GM23338 (cell line): ENCODE data around the gene CDKN1C. TPM values are rescaled to one million over a fixed set of nuclear protein-coding genes. Genes with fewer than 3 reads are reported as not detected.

Experiments used
- ATAC-seq: fragments of 200-7000 bp; cut with Tn5 transposase; 3 replicates; pipeline ENCODE4 v1.9.1; 2020
- DNase-seq: peaks from one replicate; pipeline ENCODE4 v3.0.0-alpha.2; 2015; ENCODE audit warnings: low spot score
- H2AFZ ChIP-seq: fragments of 200-600 bp; sonication (generic); 2 replicates; pipeline ENCODE4 v1.8.0; 2016; ENCODE audit warnings: antibody characterized with exemption, mild to moderate bottlenecking, moderate library complexity
- H3F3A ChIP-seq: fragments of 200-600 bp; sonication (generic); replicated peaks from 2 replicates; pipeline ENCODE4 v1.8.0; 2017; ENCODE audit warnings: antibody characterized with exemption, mixed run types, low read depth
- H3K27ac ChIP-seq: fragments of 200-600 bp; sonication (generic); 2 replicates; pipeline ENCODE4 v1.6.1; 2016; ENCODE audit warnings: low read depth
- H3K27me3 ChIP-seq: fragments of 200-600 bp; sonication (generic); 2 replicates; pipeline ENCODE4 v1.8.0; 2016; ENCODE audit warnings: mild to moderate bottlenecking, mixed run types, moderate library complexity; ENCODE audit not compliant: insufficient read depth
- H3K36me3 ChIP-seq: fragments of 200-600 bp; sonication (generic); 2 replicates; pipeline ENCODE4 v1.8.0; 2016; ENCODE audit warnings: mild to moderate bottlenecking; ENCODE audit not compliant: insufficient read depth
- H3K4me1 ChIP-seq: fragments of 200-600 bp; sonication (generic); 2 replicates; pipeline ENCODE4 v1.8.0; 2016; ENCODE audit warnings: mild to moderate bottlenecking, moderate library complexity; ENCODE audit not compliant: insufficient read depth
- H3K4me2 ChIP-seq: fragments of 200-600 bp; sonication (generic); 2 replicates; pipeline ENCODE4 v1.7.1; 2017; ENCODE audit warnings: mixed run types
- H3K4me3 ChIP-seq: fragments of 200-600 bp; sonication (generic); 2 replicates; pipeline ENCODE4 v1.6.1; 2016; ENCODE audit warnings: mixed run types
- H3K79me2 ChIP-seq: fragments of 200-600 bp; sonication (generic); replicated peaks from 2 replicates; pipeline ENCODE4 v1.8.0; 2017; ENCODE audit warnings: mild to moderate bottlenecking; ENCODE audit not compliant: insufficient read depth
- H3K9me2 ChIP-seq: fragments of 200-600 bp; sonication (generic); 2 replicates; pipeline ENCODE4 v1.8.0; 2017; ENCODE audit not compliant: insufficient read depth
- H4K20me1 ChIP-seq: fragments of 200-600 bp; sonication (generic); replicated peaks from 2 replicates; pipeline ENCODE4 v1.8.0; 2017; ENCODE audit warnings: mild to moderate bottlenecking; ENCODE audit not compliant: insufficient read depth
- H3K27ac Mint-ChIP-seq: 2 replicates; pipeline ENCODE4 v1.8.0; 2020; ENCODE audit warnings: inconsistent platforms, mild to moderate bottlenecking, moderate library complexity, mixed read lengths
- H3K27me3 Mint-ChIP-seq: 3 replicates; pipeline ENCODE4 v1.8.0; 2022; ENCODE audit warnings: low read depth, mild to moderate bottlenecking, moderate library complexity, mixed read lengths, inconsistent platforms; ENCODE audit not compliant: insufficient read depth, poor library complexity
- H3K36me3 Mint-ChIP-seq: 3 replicates; pipeline ENCODE4 v1.8.0; 2021; ENCODE audit warnings: low read depth, mild to moderate bottlenecking, inconsistent platforms, moderate library complexity, mixed read lengths
- H3K4me1 Mint-ChIP-seq: 3 replicates; pipeline ENCODE4 v1.8.0; 2020; ENCODE audit warnings: mild to moderate bottlenecking, inconsistent platforms, mixed read lengths
- H3K4me3 Mint-ChIP-seq: 3 replicates; pipeline ENCODE4 v1.8.0; 2021; ENCODE audit warnings: moderate library complexity, mild to moderate bottlenecking, inconsistent platforms, mixed read lengths
- H3K9me3 Mint-ChIP-seq: 3 replicates; pipeline ENCODE4 v1.8.0; 2020; ENCODE audit warnings: moderate library complexity, mild to moderate bottlenecking, inconsistent platforms, mixed read lengths
- CREB1 ChIP-seq: fragments of 250-450 bp; sonication (Bioruptor Pico); IDR thresholded peaks from 2 replicates; pipeline ENCODE4 v1.5.0; 2020; ENCODE audit warnings: low read depth, mild to moderate bottlenecking, moderate library complexity
- CTCF ChIP-seq, 2 experiments: fragments of 200-600 bp in 1 of 2; sonication (generic) in 1 of 2; conservative IDR thresholded peaks; 2 replicates each; pipeline versions ENCODE4 v1.5.1 to v1.6.1; 2016 to 2017; ENCODE audit warnings: antibody characterized with exemption in 2 of 2, low read depth in 2 of 2, mild to moderate bottlenecking in 2 of 2, moderate library complexity in 1 of 2
- ETS1 ChIP-seq: IDR thresholded peaks from 2 replicates; pipeline ENCODE4 v1.6.1; 2016; ENCODE audit warnings: antibody characterized with exemption
- NANOG ChIP-seq: IDR thresholded peaks from 2 replicates; pipeline ENCODE4 v1.6.1; 2016; ENCODE audit warnings: antibody characterized with exemption, borderline replicate concordance
- REST ChIP-seq: IDR thresholded peaks from one replicate; pipeline ENCODE4 v1.6.1; 2018; ENCODE audit warnings: antibody characterized with exemption; ENCODE audit not compliant: unreplicated experiment
- ZNF331 ChIP-seq: fragments of 250-450 bp; sonication (Bioruptor Pico); IDR thresholded peaks from 2 replicates; pipeline ENCODE4 v1.5.0; 2020; ENCODE audit warnings: low read depth, mild to moderate bottlenecking, moderate library complexity
- polyA plus RNA-seq: library from polyadenylated mRNA; unstranded; fragments of >200 nt; fragmentation: Nextera tagmentation; extraction: Ambion mirVana; gene quantifications from 2 replicates; pipeline ENCODE4 v1.2.1, GENCODE V29; 2016
- total RNA-seq: library from RNA; depleted of rRNA; stranded (reverse); fragments of >200 nt; shearing (Covaris generic); gene quantifications from 2 replicates; pipeline ENCODE4 v1.2.3, GENCODE V29; 2014

Gene CDKN1C
- total and polyA plus RNA-seq, 2 experiments from 2014 or later, result 19.3 to 23.5 TPM

GRCh38 chr11:2837651-2838050 lies 47.9 kb downstream of the CDKN1C start (continued):
- TF ChIP-seq ETS1, result no peak
- no peak for TF ChIP-seq NANOG
- no peak for TF ChIP-seq CREB1 (CRISPR knock-in tag)
- TF ChIP-seq ZNF331 (CRISPR knock-in tag), result no peak
- TF ChIP-seq REST, result no peak

GRCh38 chr11:2837096-2837601 lies 48.4 kb downstream of the CDKN1C start:
- no peak overlapping the region for H3K4me3 ChIP-seq
- 0 out of 2 replicates have a peak overlapping the region, but pooled peaks have one; percentile 14 for H2AFZ ChIP-seq
- no peaks in the 10 kb centered on the region for H4K20me1 ChIP-seq
- no peaks in the 10 kb centered on the region for H3K9me2 ChIP-seq
- DNase-seq (peak; percentile 65), ATAC-seq (peak; percentile 52)
- Mint-ChIP-seq H3K9me3 (no peaks in the 10 kb centered on the region; the same call in 2 of the 3 replicates), H3K36me3 (no peaks in the 10 kb centered on the region), H3K4me1 (peaks cover 32% of the 10 kb centered on the region), H3K27me3 (peaks cover 42% of the 10 kb centered on the region), H3K27ac (no peak overlapping the region), H3K4me3 (no peak overlapping the region; the same call in 2 of the 3 replicates)
- H3F3A ChIP-seq, result no peaks in the 10 kb centered on the region
- peak overlapping the region; percentile 32; the same call in 1 of the 2 replicates for H3K4me2 ChIP-seq
- no peaks in the 10 kb centered on the region for H3K36me3 ChIP-seq
- no peaks in the 10 kb centered on the region for H3K79me2 ChIP-seq
- no peak overlapping the region for H3K27ac ChIP-seq
- H3K27me3 ChIP-seq, result peaks cover 5% of the 10 kb centered on the region
- H3K4me1 ChIP-seq, result peaks cover 4% of the 10 kb centered on the region; the same call in 1 of the 2 replicates
- TF ChIP-seq CTCF (conservative IDR thresholded peaks at IDR 0.05; ENCODE audit: low read depth in 2 of 2), result no peak
